HG03175 (cell line): ENCODE data around the gene GSTM4.

Experiments
- ATAC-seq: cut with Tn5 transposase; IDR thresholded peaks from one replicate; pipeline ENCODE4 v1.9.1; 2021; ENCODE audit warnings: mild to moderate bottlenecking, moderate library complexity; ENCODE audit not compliant: unreplicated experiment

The GSTM4 gene

GRCh38 chr1:109636201-109636952, 19.5 kb upstream of the GSTM4 start:
- ATAC-seq: no peak

- no peak for ATAC-seq
Measured at GRCh38 chr1:109637446-109637845, 18.5 kb upstream of the GSTM4 start.

- no peak for ATAC-seq
Measured at GRCh38 chr1:109639063-109639840, 16.6 kb upstream of the GSTM4 start.

GRCh38 chr1:109639841-109640184, 16.1 kb upstream of the GSTM4 start:
- ATAC-seq: no peak

- peak; percentile 58 for ATAC-seq
Measured at GRCh38 chr1:109640285-109640865, 15.5 kb upstream of the GSTM4 start.

- no peak for ATAC-seq
Measured at GRCh38 chr1:109641078-109641740, 14.7 kb upstream of the GSTM4 start.

GRCh38 chr1:109641861-109642260, 14.0 kb upstream of the GSTM4 start:
- ATAC-seq: no peak

- ATAC-seq: no peak
Measured at GRCh38 chr1:109642626-109643025, 13.3 kb upstream of the GSTM4 start.

- ATAC-seq: peak; percentile 94
Measured at GRCh38 chr1:109643385-109644230, 12.3 kb upstream of the GSTM4 start.

- ATAC-seq: no peak
Measured at GRCh38 chr1:109644670-109645069, 11.2 kb upstream of the GSTM4 start.

GRCh38 chr1:109649491-109649914, 6.4 kb upstream of the GSTM4 start:
- ATAC-seq: no peak

GRCh38 chr1:109650609-109651008, 5.3 kb upstream of the GSTM4 start:
- ATAC-seq: no peak

- ATAC-seq: no peak
Measured at GRCh38 chr1:109652402-109652801, 3.5 kb upstream of the GSTM4 start.

- no peak for ATAC-seq
Measured at GRCh38 chr1:109653306-109653705, 2.6 kb upstream of the GSTM4 start.

GRCh38 chr1:109654519-109654918, 1.4 kb upstream of the GSTM4 start:
- ATAC-seq: no peak

- no peak for ATAC-seq
Measured at GRCh38 chr1:109657395-109657794, 1.5 kb downstream of the GSTM4 start.

- no peak for ATAC-seq
Measured at GRCh38 chr1:109657970-109658369, 2.1 kb downstream of the GSTM4 start.

- ATAC-seq: no peak
Measured at GRCh38 chr1:109658533-109659042, 2.7 kb downstream of the GSTM4 start.

GRCh38 chr1:109659145-109659544, 3.2 kb downstream of the GSTM4 start:
- no peak for ATAC-seq

GRCh38 chr1:109659997-109660690, 4.2 kb downstream of the GSTM4 start:
- no peak for ATAC-seq
